ENCODE data around the gene KIAA1755.

Gene KIAA1755

GRCh38 chr20:38179846-38180245, 80.7 kb downstream of the KIAA1755 start:
- DNase-seq (ENCODE audit: low read depth in 1 of 2, low spot score in 1 of 2), result no peak
- in situ Hi-C loops (cut with HindIII; ENCODE audit: low pct_unique_long_range_greater_than_20kb, low sequenced_read_pairs), result no loop called here
- TF ChIP-seq JUND (IDR thresholded peaks at IDR 0.05; ENCODE audit: low read depth), result no peak

GRCh38 chr20:38178581-38178980, 82.0 kb downstream of the KIAA1755 start:
- no peak for TF ChIP-seq JUND (IDR thresholded peaks at IDR 0.05; ENCODE audit: low read depth)
- no peak for DNase-seq (ENCODE audit: low read depth in 1 of 2, low spot score in 1 of 2)
- in situ Hi-C loops (cut with HindIII; ENCODE audit: low pct_unique_long_range_greater_than_20kb, low sequenced_read_pairs), result no loop called here

GRCh38 chr20:38178065-38178491, 82.5 kb downstream of the KIAA1755 start:
- DNase-seq (ENCODE audit: low read depth in 1 of 2, low spot score in 1 of 2), result no peak
- in situ Hi-C loops (cut with HindIII; ENCODE audit: low pct_unique_long_range_greater_than_20kb, low sequenced_read_pairs), result no loop called here
- TF ChIP-seq JUND (IDR thresholded peaks at IDR 0.05; ENCODE audit: low read depth), result no peak

- no peak for TF ChIP-seq JUND (IDR thresholded peaks at IDR 0.05; ENCODE audit: low read depth)
- in situ Hi-C loops (cut with HindIII; ENCODE audit: low pct_unique_long_range_greater_than_20kb, low sequenced_read_pairs), result no loop called here
- no peak for DNase-seq (ENCODE audit: low read depth in 1 of 2, low spot score in 1 of 2)
Measured at GRCh38 chr20:38177201-38177600, 83.3 kb downstream of the KIAA1755 start.

- TF ChIP-seq JUND (IDR thresholded peaks at IDR 0.05; ENCODE audit: low read depth), result no peak
- in situ Hi-C loops (cut with HindIII; ENCODE audit: low pct_unique_long_range_greater_than_20kb, low sequenced_read_pairs), result no loop called here
- no peak for DNase-seq (ENCODE audit: low read depth in 1 of 2, low spot score in 1 of 2)
Measured at GRCh38 chr20:38175304-38176180, 85.0 kb downstream of the KIAA1755 start.

GRCh38 chr20:38173237-38174156, 87.0 kb downstream of the KIAA1755 start:
- TF ChIP-seq JUND (IDR thresholded peaks at IDR 0.05; ENCODE audit: low read depth), result no peak
- in situ Hi-C loops (cut with HindIII; ENCODE audit: low pct_unique_long_range_greater_than_20kb, low sequenced_read_pairs), result no loop called here
- DNase-seq (ENCODE audit: low read depth in 1 of 2, low spot score in 1 of 2), result peak in 1 of 2 experiments; percentile 37

- DNase-seq (ENCODE audit: low read depth in 1 of 2, low spot score in 1 of 2), result no peak
- in situ Hi-C loops (cut with HindIII; ENCODE audit: low pct_unique_long_range_greater_than_20kb, low sequenced_read_pairs), result no loop called here
- no peak for TF ChIP-seq JUND (IDR thresholded peaks at IDR 0.05; ENCODE audit: low read depth)
Measured at GRCh38 chr20:38172408-38172807, 88.1 kb downstream of the KIAA1755 start.

- in situ Hi-C loops (cut with HindIII; ENCODE audit: low pct_unique_long_range_greater_than_20kb, low sequenced_read_pairs), result no loop called here
- TF ChIP-seq JUND (IDR thresholded peaks at IDR 0.05; ENCODE audit: low read depth), result no peak
- no peak for DNase-seq (ENCODE audit: low read depth in 1 of 2, low spot score in 1 of 2)
Measured at GRCh38 chr20:38171675-38172043, 88.9 kb downstream of the KIAA1755 start.

- no peak for DNase-seq (ENCODE audit: low read depth in 1 of 2, low spot score in 1 of 2)
- in situ Hi-C loops (cut with HindIII; ENCODE audit: low pct_unique_long_range_greater_than_20kb, low sequenced_read_pairs), result no loop called here
- no peak for TF ChIP-seq JUND (IDR thresholded peaks at IDR 0.05; ENCODE audit: low read depth)
Measured at GRCh38 chr20:38170826-38171674, 89.5 kb downstream of the KIAA1755 start.

- no peak for TF ChIP-seq JUND (IDR thresholded peaks at IDR 0.05; ENCODE audit: low read depth)
- DNase-seq (ENCODE audit: low read depth in 1 of 2, low spot score in 1 of 2), result no peak
- in situ Hi-C loops (cut with HindIII; ENCODE audit: low pct_unique_long_range_greater_than_20kb, low sequenced_read_pairs), result no loop called here
Measured at GRCh38 chr20:38170219-38170825, 90.2 kb downstream of the KIAA1755 start.

- DNase-seq (ENCODE audit: low read depth in 1 of 2, low spot score in 1 of 2), result no peak
- no peak for TF ChIP-seq JUND (IDR thresholded peaks at IDR 0.05; ENCODE audit: low read depth)
- in situ Hi-C loops (cut with HindIII; ENCODE audit: low pct_unique_long_range_greater_than_20kb, low sequenced_read_pairs), result no loop called here
Measured at GRCh38 chr20:38169636-38170193, 90.8 kb downstream of the KIAA1755 start.
